OCI-LY1 (cell line): Measurements from ENCODE around the gene DIDO1.

Experiments
- H2AFZ ChIP-seq: fragments of 200-600 bp; sonication (generic), shearing (Covaris generic); 2 replicates; pipeline ENCODE4 v1.6.0; 2014; ENCODE audit warnings: antibody characterized with exemption, mild to moderate bottlenecking, low read length
- H3F3A ChIP-seq: fragments of 200-600 bp; sonication (generic), shearing (Covaris generic); 2 replicates; pipeline ENCODE4 v1.6.0; 2014; ENCODE audit warnings: mild to moderate bottlenecking, antibody characterized with exemption, low read length, moderate library complexity; ENCODE audit not compliant: insufficient read depth
- H3K27ac ChIP-seq: fragments of 200-600 bp; sonication (generic); 2 replicates; pipeline ENCODE4 v1.5.1; 2014; ENCODE audit warnings: low read length, mixed run types, mild to moderate bottlenecking, low read depth; ENCODE audit not compliant: poor library complexity, severe bottlenecking
- H3K27me3 ChIP-seq: fragments of 200-600 bp; sonication (generic); 2 replicates; pipeline ENCODE4 v1.6.0; 2014; ENCODE audit warnings: antibody characterized with exemption, mild to moderate bottlenecking, low read length, moderate library complexity; ENCODE audit not compliant: insufficient read depth
- H3K36me3 ChIP-seq: fragments of 200-600 bp; sonication (generic); 2 replicates; pipeline ENCODE4 v1.6.1; 2014; ENCODE audit warnings: mild to moderate bottlenecking, antibody characterized with exemption, low read length, moderate library complexity, mixed read lengths; ENCODE audit not compliant: insufficient read depth
- H3K4me1 ChIP-seq: fragments of 200-600 bp; sonication (generic); 2 replicates; pipeline ENCODE4 v1.5.1; 2014; ENCODE audit warnings: mild to moderate bottlenecking, low read length, moderate library complexity; ENCODE audit not compliant: insufficient read depth, severe bottlenecking
- H3K4me2 ChIP-seq: fragments of 200-600 bp; sonication (generic), shearing (Covaris generic); 2 replicates; pipeline ENCODE4 v1.6.1; 2014; ENCODE audit warnings: low read length
- H3K4me3 ChIP-seq: fragments of 200-600 bp; sonication (generic); 2 replicates; pipeline ENCODE4 v1.5.1; 2014; ENCODE audit warnings: low read length, low read depth, mild to moderate bottlenecking, mixed read lengths; ENCODE audit not compliant: poor library complexity, severe bottlenecking
- H3K79me2 ChIP-seq: fragments of 200-600 bp; shearing (Covaris generic); 2 replicates; pipeline ENCODE4 v1.6.1; 2016; ENCODE audit warnings: mixed run types, low read length, mixed read lengths; ENCODE audit not compliant: insufficient read depth
- H3K9ac ChIP-seq: fragments of 200-600 bp; sonication (generic), shearing (Covaris generic); 2 replicates; pipeline ENCODE4 v1.6.1; 2014; ENCODE audit warnings: mild to moderate bottlenecking, low read length, mixed read lengths
- H3K9me2 ChIP-seq: fragments of 200-600 bp; sonication (generic), shearing (Covaris generic); 2 replicates; pipeline ENCODE4 v1.6.1; 2014; ENCODE audit warnings: low read depth, mild to moderate bottlenecking, low read length, mixed read lengths
- H3K9me3 ChIP-seq: fragments of 200-600 bp; shearing (Covaris generic); 2 replicates; pipeline ENCODE4 v1.6.1; 2014; ENCODE audit warnings: low read length, mixed read lengths
- H4K20me1 ChIP-seq: fragments of 200-600 bp; sonication (generic), shearing (Covaris generic); 2 replicates; pipeline ENCODE4 v1.6.0; 2016; ENCODE audit warnings: mild to moderate bottlenecking, low read length; ENCODE audit not compliant: insufficient read depth
- CTCF ChIP-seq: fragments of 200-600 bp; sonication (generic), shearing (Covaris generic); IDR thresholded peaks from 2 replicates; pipeline ENCODE4 v1.5.1; 2017; ENCODE audit warnings: mild to moderate bottlenecking, antibody characterized with exemption, low read length, moderate library complexity, mixed read lengths
- EZH2 ChIP-seq: fragments of 200-600 bp; sonication (generic), shearing (Covaris generic); IDR thresholded peaks from 2 replicates; pipeline ENCODE4 v1.8.0; 2017; ENCODE audit warnings: borderline replicate concordance, mixed run types, mild to moderate bottlenecking, antibody characterized with exemption, low read length, moderate library complexity, mixed read lengths

DIDO1 gene

GRCh38 chr20:62959101-62959971, 33.0 kb upstream of the DIDO1 start:
- H3F3A ChIP-seq: no peaks in the 10 kb centered on the region
- H3K79me2 ChIP-seq: no peaks in the 10 kb centered on the region
- no peak overlapping the region for H3K4me2 ChIP-seq
- peaks cover 23% of the 10 kb centered on the region for H3K36me3 ChIP-seq
- H3K4me3 ChIP-seq: no peak overlapping the region
- H3K4me1 ChIP-seq: peaks cover 6% of the 10 kb centered on the region
- no peaks in the 10 kb centered on the region for H4K20me1 ChIP-seq
- no peak overlapping the region for H3K9ac ChIP-seq
- H3K9me3 ChIP-seq: no peaks in the 10 kb centered on the region
- H3K27ac ChIP-seq: no peak overlapping the region
- no peaks in the 10 kb centered on the region for H3K9me2 ChIP-seq
- H2AFZ ChIP-seq: no peak overlapping the region
- TF ChIP-seq EZH2 (no peak), CTCF (no peak)
- no peaks in the 10 kb centered on the region for H3K27me3 ChIP-seq

- no peak for TF ChIP-seq CTCF
- H2AFZ ChIP-seq: no peak overlapping the region
- H4K20me1 ChIP-seq: no peaks in the 10 kb centered on the region
- no peaks in the 10 kb centered on the region for H3K79me2 ChIP-seq
- H3K4me1 ChIP-seq: peaks cover 14% of the 10 kb centered on the region
- H3K27ac ChIP-seq: no peak overlapping the region
- peaks cover 18% of the 10 kb centered on the region for H3K36me3 ChIP-seq
- no peaks in the 10 kb centered on the region for H3K27me3 ChIP-seq
- no peaks in the 10 kb centered on the region for H3K9me3 ChIP-seq
- H3K9ac ChIP-seq: no peak overlapping the region
- no peaks in the 10 kb centered on the region for H3K9me2 ChIP-seq
- H3K4me3 ChIP-seq: no peak overlapping the region
- no peaks in the 10 kb centered on the region for H3F3A ChIP-seq
- H3K4me2 ChIP-seq: no peak overlapping the region
These were observed 32.2 kb upstream of the DIDO1 start for GRCh38 chr20:62958388-62959100.

- no peak overlapping the region for H3K9ac ChIP-seq
- H3K4me3 ChIP-seq: no peak overlapping the region
- no peak overlapping the region for H3K27ac ChIP-seq
- no peaks in the 10 kb centered on the region for H3K79me2 ChIP-seq
- H3K9me2 ChIP-seq: no peaks in the 10 kb centered on the region
- H3K27me3 ChIP-seq: no peaks in the 10 kb centered on the region
- no peak for TF ChIP-seq EZH2
- TF ChIP-seq CTCF: no peak
- H3K36me3 ChIP-seq: peaks cover 13% of the 10 kb centered on the region
- H3F3A ChIP-seq: no peaks in the 10 kb centered on the region
- no peak overlapping the region for H2AFZ ChIP-seq
- H3K4me1 ChIP-seq: peaks cover 22% of the 10 kb centered on the region
- no peak overlapping the region for H3K4me2 ChIP-seq
- H3K9me3 ChIP-seq: no peaks in the 10 kb centered on the region
- H4K20me1 ChIP-seq: no peaks in the 10 kb centered on the region
These were observed 31.1 kb upstream of the DIDO1 start for GRCh38 chr20:62957136-62958117.
